ENCODE measurements around the gene ABL2.

GRCh38 chr1:179082999-179083335 is 146.5 kb downstream of the ABL2 start:
- TF ChIP-seq POLR2AphosphoS5 (IDR thresholded peaks at IDR 0.05; ENCODE audit: low read depth, low read length) (0 out of 2 replicates have a peak, but pooled peaks have one; percentile 20), POU2F2 (IDR thresholded peaks at IDR 0.05; ENCODE audit: low read depth, low read length) (peak; percentile 27; the same call in 1 of the 2 replicates), POLR2A (IDR thresholded peaks at IDR 0.05; ENCODE audit: low read depth, low read length) (peak; percentile 38; the same call in 1 of the 2 replicates), TAF1 (IDR thresholded peaks at IDR 0.05; ENCODE audit: low read depth, low read length) (no peak), SPI1 (IDR thresholded peaks at IDR 0.05; ENCODE audit: low read depth, low read length) (no peak; the same call in 1 of the 2 replicates), PAX5 (IDR thresholded peaks at IDR 0.05; ENCODE audit: insufficient read depth, low read length, severe bottlenecking) (no peak)

Data from GM12891 (cell line).